ENCODE data around the gene TECPR1.
"Not testable (repeated sequence)": the region's sequence is repeated elsewhere in the genome, so short reads cannot be mapped to it uniquely, and the experiment has no call there.

Gene TECPR1

DNA sequence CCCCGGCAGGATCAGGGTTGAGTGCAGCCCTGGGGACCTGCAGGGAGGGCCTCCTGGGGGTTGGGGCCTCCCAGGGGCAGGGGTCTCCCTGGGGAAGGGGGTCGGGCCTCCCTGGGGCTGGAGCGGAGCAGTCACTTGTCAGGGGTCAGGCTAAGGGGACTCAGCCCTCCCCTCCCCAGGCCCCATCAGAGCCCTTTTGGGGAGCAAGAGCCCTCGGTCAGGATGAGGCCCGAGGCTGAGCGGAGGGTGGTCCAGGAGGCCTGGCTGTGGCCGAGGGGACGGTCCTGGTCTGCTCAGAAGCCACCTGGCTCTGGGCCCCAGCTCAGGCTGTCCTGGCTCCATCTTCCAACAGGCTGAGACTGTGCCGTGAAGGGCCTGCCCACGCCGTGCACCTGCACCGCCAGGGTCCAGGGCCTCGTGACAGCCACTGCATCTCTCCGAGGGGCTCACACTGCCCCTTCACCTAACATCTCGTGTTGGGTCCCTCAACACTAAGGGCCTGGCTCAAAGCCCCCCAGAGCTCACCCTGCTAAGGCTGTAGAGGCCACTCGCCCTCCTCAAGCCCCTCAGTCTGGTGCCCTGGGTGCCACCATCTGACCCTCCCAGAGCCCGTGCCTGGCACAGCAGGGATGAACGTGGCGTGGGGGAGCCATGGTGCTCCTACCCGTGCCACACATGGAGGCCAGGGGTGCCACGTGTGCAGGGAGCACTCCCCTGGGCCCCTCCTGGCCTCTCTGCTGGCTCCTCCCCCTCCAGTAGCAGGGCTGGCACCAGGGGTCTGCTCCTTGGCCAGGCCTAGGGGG is 27.9 kb downstream of the TECPR1 start:
- no peak for DNase-seq

DNA sequence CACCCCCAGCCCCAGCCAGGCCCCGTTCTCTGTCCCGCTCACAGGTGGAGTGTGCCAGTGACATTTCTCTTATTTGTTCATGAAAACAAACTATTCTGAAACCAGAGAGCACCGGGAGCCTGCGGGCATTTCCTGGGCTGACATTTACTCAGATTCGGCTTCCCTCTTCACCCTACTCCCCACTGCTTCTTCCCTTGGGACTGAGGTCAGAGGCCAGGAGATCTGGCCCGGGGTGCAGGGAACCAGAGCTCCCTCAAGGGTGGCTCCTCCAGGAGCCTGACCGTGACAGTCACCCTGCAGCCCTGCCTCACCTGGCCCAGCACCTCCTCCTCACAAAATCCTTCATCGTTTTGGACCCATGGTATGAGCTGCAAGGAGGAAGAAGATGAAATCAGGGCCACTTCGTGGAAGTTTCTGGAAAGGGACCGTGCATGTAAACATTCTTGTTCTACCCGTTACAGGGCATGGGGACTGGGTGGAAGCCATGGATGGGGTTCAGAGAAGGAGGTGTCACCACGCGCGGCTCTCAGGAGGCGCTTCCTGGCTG is 28.6 kb downstream of the TECPR1 start:
- no peak for DNase-seq

DNA sequence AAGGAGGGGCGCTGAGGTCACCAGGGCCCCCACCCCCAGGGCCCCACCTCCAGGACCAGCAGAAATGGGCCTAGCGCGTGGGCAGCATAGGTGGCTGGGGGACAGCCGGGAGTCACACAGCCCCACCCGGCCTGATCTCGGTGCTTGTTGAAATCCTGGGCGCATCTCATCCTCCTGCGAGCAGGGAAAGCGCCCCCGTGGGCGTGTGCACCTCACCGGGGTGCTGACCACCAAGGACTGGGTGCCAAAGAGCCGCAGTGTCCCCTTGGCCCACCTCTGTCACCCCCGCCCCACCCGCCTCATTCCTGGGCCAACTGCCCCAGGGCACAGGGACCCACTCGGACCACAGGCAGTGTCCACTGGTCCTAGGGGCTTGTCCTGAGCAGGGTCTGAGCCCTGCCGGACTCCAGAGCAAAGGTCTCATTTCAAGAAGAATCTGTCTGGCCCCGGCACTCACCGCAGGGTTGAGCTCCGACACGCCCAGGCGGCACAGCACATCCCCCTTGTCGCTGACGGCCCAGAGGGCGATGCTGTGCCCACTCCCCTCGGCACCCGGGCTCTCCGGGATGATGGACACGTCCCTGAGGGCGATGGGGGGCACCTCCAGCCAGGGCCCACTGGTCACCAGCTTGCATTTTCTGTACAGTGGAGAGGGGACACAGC is 29.4 kb downstream of the TECPR1 start:
- DNase-seq, result no peak

GRCh38 chr7:98221611-98222532 is 30.2 kb downstream of the TECPR1 start:
- no peak for DNase-seq

DNA sequence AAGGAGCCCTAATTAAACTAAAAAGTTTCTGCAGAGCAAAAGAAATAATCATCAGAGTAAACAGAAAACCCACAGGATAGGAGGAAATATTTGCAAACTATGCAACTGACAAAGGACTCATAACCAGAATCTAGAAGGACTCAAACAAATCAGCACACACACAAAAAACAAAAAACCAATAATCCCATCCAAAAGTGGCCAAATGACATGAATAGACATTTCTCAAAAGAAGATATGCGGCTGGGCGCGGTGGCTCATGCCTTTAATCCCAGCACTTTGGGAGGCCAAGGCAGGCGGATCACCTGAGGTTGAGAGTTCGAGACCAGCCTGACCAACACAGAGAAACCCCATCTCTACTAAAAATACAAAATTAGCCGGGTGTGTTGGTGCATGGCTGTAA is 32.6 kb downstream of the TECPR1 start:
- DNase-seq, result not testable (repeated sequence)

DNA sequence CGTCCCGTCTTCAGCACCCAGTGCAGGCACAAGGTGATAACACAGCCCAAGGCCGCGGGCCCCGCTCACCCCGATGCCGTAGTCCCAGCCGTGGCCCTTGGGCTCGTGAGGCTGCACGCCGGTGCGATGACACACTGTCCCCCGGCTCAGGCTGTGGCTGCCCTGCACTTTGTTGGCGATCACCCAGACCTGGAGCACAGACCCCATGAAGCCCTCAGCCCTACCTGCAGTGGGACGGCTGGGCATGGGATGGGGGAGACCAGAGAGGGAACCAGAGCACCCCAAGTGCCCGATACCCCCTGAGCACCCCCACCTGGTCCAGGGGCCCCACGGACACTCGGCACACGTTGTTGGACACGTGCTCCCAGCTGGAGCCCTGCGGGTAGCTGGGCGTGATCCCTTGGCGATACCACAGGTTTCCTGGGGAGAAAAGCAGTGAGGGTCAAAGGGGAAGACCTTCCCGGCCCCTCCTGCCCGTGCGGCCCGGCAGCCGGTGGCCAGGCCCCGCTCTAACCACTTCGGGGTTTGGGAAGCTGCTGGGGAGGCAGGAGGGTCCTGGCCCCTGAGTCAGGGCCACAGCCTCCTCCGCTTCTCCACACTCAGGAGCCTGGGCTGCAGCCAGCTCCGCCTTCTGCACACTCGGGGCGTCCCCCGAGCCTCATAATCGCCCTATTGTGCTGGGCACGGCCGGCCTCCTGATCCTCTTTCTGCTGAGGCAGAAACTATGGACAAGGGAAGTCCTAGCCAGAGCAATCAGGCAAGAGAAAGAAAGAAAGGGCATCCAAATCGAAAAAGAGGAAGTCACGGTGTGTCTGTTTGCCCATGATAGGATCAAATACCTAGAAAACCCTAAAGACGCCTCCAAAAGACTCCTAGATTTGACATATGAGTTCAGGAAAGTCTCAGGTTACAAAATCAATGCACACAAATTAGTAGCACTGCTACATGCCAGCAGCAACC is 34.1 kb downstream of the TECPR1 start:
- DNase-seq, result no peak

DNA sequence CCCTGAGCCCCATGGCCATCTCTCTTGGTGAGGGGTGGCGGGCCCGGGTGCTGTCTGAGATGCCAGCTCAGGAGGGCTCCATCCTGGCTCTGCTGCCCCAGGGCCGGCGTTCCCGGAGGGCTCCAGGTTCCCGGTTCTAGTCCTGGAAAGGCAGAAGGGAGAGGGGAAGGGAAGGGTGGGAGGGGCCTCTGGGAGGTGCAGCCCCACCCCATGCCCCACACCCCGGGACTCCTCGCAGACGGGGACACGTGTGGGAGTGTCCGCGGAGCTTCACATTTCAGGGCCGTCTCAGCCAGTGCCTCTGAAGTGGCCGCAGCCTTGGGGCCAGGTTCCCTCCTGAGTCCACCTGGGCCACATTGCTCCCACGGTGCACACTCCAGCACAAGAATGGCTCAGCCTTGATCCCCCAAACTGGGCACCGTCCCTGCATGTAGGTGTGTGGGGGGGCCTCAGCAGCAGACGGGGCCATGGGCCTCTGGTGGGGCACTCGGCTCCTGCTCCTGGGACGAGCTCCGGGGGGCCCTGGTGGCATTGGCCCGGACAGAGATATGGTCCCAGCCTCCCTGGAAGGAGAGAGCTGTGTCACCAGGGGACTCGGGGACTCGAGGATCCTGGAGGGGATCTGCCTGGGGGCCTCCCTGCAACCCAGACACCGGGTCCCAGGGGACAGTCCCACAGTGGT is 35.0 kb downstream of the TECPR1 start:
- no peak for DNase-seq

GRCh38 chr7:98215561-98216495 is 36.2 kb downstream of the TECPR1 start:
- no peak for DNase-seq

DNA sequence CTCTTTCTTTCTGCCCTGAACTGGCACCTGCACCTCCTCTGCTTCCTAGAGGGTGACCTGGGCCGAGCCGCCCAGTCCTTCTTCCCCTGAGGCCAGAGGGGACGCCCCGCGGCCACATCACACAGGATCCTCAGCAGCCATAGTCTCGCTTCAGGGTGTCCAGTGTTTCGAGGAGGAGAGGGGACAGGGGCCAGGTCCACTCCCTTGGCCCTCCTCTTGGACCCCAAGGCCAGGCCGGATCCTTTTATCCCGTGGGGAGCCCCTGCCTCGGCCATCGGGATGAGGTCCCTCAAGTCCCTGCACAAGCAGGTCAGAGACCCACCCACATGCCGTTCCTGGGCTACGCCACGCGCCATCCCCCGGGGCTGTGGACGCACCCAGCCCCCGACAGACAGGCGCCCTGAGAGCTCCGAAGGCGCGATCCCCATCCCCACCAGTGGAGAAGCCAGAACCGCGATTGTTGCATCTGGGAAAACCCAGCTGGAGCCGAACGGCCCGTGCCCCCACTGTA is 37.2 kb downstream of the TECPR1 start:
- no peak for DNase-seq

DNA sequence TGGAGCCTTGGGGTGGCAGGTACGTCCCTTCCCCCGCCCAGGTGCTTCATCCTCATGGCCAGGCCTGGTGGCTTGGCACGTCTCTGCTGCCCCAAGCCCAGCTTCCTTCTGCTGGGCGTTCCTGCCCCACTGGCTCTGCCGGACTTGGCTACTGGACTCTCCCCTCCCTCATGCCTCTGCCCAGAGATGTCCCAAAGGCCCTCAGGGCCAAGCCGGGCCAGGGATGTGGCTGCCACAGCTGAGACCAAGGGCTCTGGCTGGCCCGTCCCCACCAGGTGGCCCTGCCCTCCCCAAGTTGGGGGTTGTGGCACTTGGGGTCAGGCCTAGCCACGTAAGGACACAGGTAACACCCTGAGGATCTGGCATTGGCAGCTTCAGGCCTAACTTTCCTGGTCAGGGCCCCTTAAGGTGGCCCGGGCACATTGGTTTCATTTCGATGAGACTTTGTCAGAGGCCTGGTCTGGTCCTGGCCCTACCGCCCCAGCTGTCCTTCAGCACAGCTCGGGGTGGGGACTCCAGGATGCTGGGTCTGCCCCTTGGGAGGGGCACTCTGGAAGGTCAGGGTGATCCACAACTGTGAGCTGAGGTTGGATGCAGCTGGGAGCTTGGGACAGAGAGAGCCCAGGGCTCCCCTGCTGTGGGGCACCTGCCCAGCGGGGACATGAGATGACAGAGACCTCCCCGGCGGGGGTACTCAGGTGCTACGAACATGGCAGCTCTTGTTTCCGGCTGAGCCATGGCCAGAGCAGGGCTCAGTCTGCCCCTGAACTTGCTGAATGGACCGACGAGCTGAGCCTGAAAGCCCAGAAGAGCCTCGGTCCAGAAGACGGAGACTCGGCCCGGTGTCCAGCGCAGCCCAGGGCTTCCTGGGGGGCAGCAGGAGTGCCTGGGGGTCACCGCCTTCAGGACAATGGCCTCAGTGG is 37.9 kb downstream of the TECPR1 start:
- DNase-seq, result no peak

DNA sequence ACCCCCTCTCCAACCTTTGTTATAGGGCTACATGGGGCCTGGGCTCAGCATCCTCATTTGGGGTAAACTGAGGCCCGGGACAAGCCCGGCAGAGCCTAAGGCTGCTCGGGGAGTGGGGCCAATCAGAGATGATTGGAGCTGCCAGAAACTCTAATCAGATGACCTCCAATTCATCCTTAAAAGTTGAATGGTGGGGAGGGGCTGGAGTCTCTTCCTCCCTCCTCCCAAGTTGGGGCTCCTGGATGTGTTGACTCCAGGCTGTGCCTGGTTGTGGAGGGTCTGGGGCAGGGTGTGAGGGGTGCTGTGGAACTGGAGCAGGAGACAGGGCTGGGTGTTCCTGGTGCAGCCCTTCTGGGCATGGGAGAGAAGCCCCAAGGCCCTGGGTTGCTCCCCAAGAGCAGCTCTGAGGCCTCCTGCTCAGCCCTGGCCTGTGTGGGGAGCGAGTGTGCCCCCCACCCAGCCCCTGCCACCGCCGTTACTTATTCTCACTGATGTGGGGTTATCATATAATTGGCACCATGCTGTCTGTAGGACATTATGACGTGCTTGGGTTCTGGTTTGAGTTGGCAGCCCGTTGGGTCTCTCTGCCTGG is 38.6 kb downstream of the TECPR1 start:
- DNase-seq, result no peak

GRCh38 chr7:98212532-98213041 is 39.4 kb downstream of the TECPR1 start:
- DNase-seq, result no peak

DNA sequence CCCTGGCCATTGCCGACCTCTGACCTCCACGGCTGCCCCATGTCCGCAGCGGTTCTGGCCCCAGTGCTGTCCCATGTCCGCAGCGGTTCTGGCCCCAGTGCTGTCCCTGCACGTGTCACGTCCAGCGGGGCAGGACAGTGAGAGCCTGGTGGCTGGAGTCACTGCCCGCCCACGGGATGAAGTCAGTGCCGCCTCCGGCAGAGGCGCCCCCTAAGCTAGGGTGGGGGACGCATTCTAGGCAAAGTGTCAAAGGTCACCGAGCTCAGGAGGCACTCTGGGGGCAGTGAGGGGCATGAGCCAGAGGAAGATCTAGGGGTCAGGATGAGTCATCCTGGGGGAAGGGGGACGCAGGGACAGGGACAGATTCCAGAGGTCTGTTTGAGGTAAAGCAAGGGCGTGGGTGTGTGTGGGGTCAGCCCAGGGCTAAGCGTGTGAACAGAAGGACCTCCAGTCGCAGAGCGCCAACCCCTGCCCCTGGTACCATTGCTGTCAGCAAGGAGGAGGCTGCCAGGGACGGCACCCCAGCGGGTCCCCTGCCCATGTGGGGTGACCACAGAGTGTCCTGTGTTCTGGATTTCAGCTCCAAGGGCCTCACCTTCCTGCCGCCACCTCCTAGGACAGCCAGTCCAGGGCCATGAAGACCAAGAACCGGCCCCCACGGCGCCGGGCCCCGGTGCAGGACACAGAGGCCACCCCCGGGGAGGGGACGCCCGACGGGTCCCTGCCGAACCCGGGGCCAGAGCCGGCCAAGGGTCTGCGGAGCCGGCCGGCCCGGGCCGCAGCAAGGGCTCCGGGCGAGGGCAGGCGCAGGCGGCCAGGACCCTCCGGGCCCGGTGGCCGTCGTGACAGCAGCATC is 40.1 kb downstream of the TECPR1 start:
- DNase-seq, result no peak

GRCh38 chr7:98211221-98211675 is 40.8 kb downstream of the TECPR1 start, which contains the start of gene BHLHA15:
Gene BHLHA15 (plus strand): TSS chr7:98211439. CDS start chr7:98212310, 871 bp downstream.
- DNase-seq, result no peak

- DNase-seq, result no peak
Measured at GRCh38 chr7:98210513-98211220, 41.4 kb downstream of the TECPR1 start.

Data from DMS 273 treated with DMSO at 0.1 percent for 48 hours (cell line).